ENCODE data around the gene MREG. TPM values are rescaled to one million over a fixed set of nuclear protein-coding genes. Genes with fewer than 3 reads are reported as not detected.

MREG gene
- total RNA-seq, 3 donors from 2014 or later (not counting 1 experiment from before 2014, with no cell fraction given): 4.0 to 9.8 (median 6.8) TPM

- no peak overlapping the region for H3K4me3 Mint-ChIP-seq
- no peak overlapping the region for H3K4me3 ChIP-seq (ENCODE audit: low read length)
- H3K27me3 ChIP-seq (ENCODE audit: control insufficient read depth, insufficient read depth, low read length): no peaks in the 10 kb centered on the region
- no peaks in the 10 kb centered on the region for H3K36me3 ChIP-seq (ENCODE audit: control insufficient read depth, insufficient read depth, low read length)
- H3K27me3 Mint-ChIP-seq (ENCODE audit: low read depth in 2 of 2): no peaks in the 10 kb centered on the region
- TF ChIP-seq CTCF (IDR thresholded peaks at IDR 0.05): no peak
- no peaks in the 10 kb centered on the region for H3K4me1 ChIP-seq (ENCODE audit: control insufficient read depth, insufficient read depth, low read length)
- intact Hi-C loops (cut with micrococcal nuclease): no loop called here
- H3K36me3 Mint-ChIP-seq: peaks cover 15% of the 10 kb centered on the region
- peaks cover 2 to 7% of the 10 kb centered on the region in 2 donors for H3K9me3 Mint-ChIP-seq
- ATAC-seq (no peak), DNase-seq (no peak)
- H3K27ac Mint-ChIP-seq: no peak overlapping the region
- H3K4me1 Mint-ChIP-seq: peaks cover 0 to 9% of the 10 kb centered on the region in 2 donors
- H3K27ac ChIP-seq (ENCODE audit: low read length): no peak overlapping the region
- WGBS (ENCODE audit: insufficient coverage): no CpG with 5 or more reads among the region's 1 CpG
- H3K9me3 ChIP-seq (ENCODE audit: control insufficient read depth, insufficient read depth, low read length): no peaks in the 10 kb centered on the region
Measured at GRCh38 chr2:215985257-215985656, 28.1 kb downstream of the MREG start.

GRCh38 chr2:215984661-215985060 lies 28.7 kb downstream of the MREG start:
- Histone ChIP-seq H3K4me3 (ENCODE audit: low read length) (no peak overlapping the region), H3K4me1 (ENCODE audit: control insufficient read depth, insufficient read depth, low read length) (no peaks in the 10 kb centered on the region), H3K9me3 (ENCODE audit: control insufficient read depth, insufficient read depth, low read length) (no peaks in the 10 kb centered on the region), H3K36me3 (ENCODE audit: control insufficient read depth, insufficient read depth, low read length) (no peaks in the 10 kb centered on the region), H3K27ac (ENCODE audit: low read length) (no peak overlapping the region), H3K27me3 (ENCODE audit: control insufficient read depth, insufficient read depth, low read length) (no peaks in the 10 kb centered on the region)
- peaks cover 2 to 3% of the 10 kb centered on the region in 2 donors for H3K9me3 Mint-ChIP-seq
- WGBS (ENCODE audit: insufficient coverage): 88% methylated on average over 2 of the region's 2 CpGs
- H3K4me1 Mint-ChIP-seq: peaks cover 0 to 7% of the 10 kb centered on the region in 2 donors
- TF ChIP-seq CTCF (IDR thresholded peaks at IDR 0.05): no peak
- no peak overlapping the region for H3K27ac Mint-ChIP-seq
- intact Hi-C loops (cut with micrococcal nuclease): no loop called here
- no peaks in the 10 kb centered on the region for H3K27me3 Mint-ChIP-seq (ENCODE audit: low read depth in 2 of 2)
- H3K4me3 Mint-ChIP-seq: no peak overlapping the region
- DNase-seq (no peak), ATAC-seq (no peak)
- H3K36me3 Mint-ChIP-seq: peaks cover 12% of the 10 kb centered on the region

- Mint-ChIP-seq H3K36me3 (peaks cover 6% of the 10 kb centered on the region), H3K27ac (no peak overlapping the region)
Measured at GRCh38 chr2:215983581-215984351, 29.6 kb downstream of the MREG start.

More at GRCh38 chr2:215983581-215984351, 29.6 kb downstream of the MREG start:
- intact Hi-C loops (cut with micrococcal nuclease): no loop called here
- Histone ChIP-seq H3K9me3 (ENCODE audit: control insufficient read depth, insufficient read depth, low read length) (no peaks in the 10 kb centered on the region), H3K36me3 (ENCODE audit: control insufficient read depth, insufficient read depth, low read length) (no peaks in the 10 kb centered on the region), H3K4me3 (ENCODE audit: low read length) (no peak overlapping the region), H3K27me3 (ENCODE audit: control insufficient read depth, insufficient read depth, low read length) (no peaks in the 10 kb centered on the region), H3K4me1 (ENCODE audit: control insufficient read depth, insufficient read depth, low read length) (no peaks in the 10 kb centered on the region), H3K27ac (ENCODE audit: low read length) (no peak overlapping the region)
- no peaks in the 10 kb centered on the region for H3K27me3 Mint-ChIP-seq (ENCODE audit: low read depth in 2 of 2)
- no peak for ATAC-seq
- no peak for TF ChIP-seq CTCF (IDR thresholded peaks at IDR 0.05)
- no peak overlapping the region for H3K4me3 Mint-ChIP-seq
- no peaks in the 10 kb centered on the region for H3K9me3 Mint-ChIP-seq
- 71% methylated on average over 1 of the region's 2 CpGs for WGBS (ENCODE audit: insufficient coverage)
- no peak for DNase-seq
- peaks cover 0 to 3% of the 10 kb centered on the region in 2 donors for H3K4me1 Mint-ChIP-seq
